ENCODE measurements around the gene SLC5A3.

Gene SLC5A3

GRCh38 chr21:34073032-34073748 is at the start of gene SLC5A3, which contains the start of gene MRPS6:
Gene SLC5A3 (plus strand): TSS chr21:34073578. CDS start chr21:34095199, 21,621 bp downstream.
Gene MRPS6 (plus strand): TSS chr21:34073578. CDS start chr21:34073701, 123 bp downstream.
- peak; percentile 95 for DNase-seq

DNA sequence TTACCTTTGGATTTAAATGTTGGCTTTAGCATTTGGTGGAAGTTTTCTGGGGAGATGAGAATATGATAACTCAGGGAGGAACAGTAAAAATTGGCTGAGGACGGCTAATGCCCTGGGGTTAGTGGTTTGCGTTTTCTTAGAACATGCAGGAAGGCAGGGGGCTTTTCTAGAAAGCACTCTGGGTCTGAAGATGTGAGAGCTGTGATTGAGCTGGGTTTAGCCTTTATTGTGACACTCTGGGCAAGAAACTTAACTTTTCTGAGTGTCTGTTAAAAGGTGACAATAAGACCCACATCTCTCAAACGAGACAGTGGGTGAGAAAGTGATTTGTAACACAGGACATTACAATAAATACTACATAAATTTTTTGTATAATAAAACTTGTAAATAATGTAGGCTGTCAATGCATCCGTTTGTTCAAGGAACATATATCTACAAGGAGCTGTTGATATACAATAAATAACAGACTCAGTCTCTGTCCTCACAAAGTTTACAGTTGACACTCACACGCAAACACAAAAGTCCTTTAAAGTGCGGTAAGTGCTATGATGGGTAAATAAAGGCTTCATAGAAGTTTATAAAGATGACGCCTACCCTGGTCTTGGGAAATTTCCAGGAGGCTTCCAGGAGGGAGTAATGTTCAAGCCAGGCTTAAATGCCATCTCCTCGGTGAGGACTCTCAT is 49.5 kb upstream of the SLC5A3 start:
- no peak for DNase-seq

GRCh38 chr21:34024374-34024693 is 49.0 kb upstream of the SLC5A3 start:
- DNase-seq, result no peak

DNA sequence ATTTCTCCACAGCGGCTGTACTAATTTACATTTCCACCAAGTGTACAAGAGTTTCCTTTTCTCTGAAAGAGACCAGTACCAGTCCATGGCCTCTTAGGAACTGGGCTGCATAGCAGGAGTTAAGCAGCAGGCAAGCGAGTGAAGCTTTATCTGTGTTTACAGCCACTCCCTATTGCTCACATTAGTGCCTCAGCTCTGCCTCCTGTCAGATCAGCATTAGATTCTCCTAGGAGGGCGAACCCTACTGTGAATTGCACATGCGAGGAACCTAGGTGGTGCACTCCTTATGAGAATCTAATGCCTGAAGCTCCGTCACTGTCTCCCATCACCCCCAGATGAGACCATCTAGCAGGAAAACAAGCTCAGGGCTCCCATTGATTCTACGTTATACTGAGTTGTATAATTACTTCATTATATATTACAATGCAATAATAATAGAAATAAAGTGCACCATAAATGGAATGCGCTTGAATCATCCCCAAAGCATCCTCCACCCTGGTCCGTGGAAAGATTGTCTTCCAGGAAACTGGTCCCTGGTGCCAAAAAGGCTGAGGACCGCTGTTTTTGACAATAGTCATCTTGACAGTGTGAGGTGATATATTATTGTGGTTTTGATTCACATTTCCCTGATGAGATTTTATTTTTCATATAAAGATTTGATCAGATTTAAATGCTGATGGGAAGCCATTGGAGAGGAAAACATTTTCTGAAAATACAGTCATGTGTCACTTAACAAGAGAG is 45.5 kb upstream of the SLC5A3 start:
- DNase-seq, result no peak

- peak; percentile 90 for DNase-seq
Measured at GRCh38 chr21:34029743-34030528, 43.4 kb upstream of the SLC5A3 start.

DNA sequence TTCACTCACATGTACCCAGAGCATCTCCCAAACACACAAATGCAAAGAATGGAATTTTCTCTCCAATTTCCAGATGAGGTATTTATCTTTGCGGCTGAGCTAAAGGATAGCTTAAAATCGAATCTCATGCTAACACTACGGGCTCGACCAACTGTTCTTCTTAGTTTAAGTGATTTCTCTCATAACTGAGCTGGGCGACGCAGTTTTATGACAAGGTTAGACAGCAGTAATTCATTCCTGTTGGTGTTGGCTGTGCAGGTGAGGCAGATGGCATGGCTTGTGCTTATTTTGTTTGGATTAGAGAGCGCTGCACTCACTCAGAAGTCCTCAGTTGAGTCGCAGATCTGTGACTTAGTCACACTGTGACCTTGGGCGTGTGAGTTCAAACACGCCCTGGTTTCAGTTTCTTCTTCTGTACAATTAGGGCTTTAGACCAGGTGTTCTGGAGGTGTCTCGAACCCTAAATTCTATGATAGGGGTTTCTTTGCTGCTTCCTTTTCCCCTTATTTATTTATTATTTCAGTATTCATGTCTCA is 41.5 kb upstream of the SLC5A3 start:
- no peak for DNase-seq

GRCh38 chr21:34034369-34035014 is 38.9 kb upstream of the SLC5A3 start:
- peak; percentile 22 for DNase-seq

- DNase-seq, result no peak
Measured at GRCh38 chr21:34035619-34036354, 37.6 kb upstream of the SLC5A3 start.

DNA sequence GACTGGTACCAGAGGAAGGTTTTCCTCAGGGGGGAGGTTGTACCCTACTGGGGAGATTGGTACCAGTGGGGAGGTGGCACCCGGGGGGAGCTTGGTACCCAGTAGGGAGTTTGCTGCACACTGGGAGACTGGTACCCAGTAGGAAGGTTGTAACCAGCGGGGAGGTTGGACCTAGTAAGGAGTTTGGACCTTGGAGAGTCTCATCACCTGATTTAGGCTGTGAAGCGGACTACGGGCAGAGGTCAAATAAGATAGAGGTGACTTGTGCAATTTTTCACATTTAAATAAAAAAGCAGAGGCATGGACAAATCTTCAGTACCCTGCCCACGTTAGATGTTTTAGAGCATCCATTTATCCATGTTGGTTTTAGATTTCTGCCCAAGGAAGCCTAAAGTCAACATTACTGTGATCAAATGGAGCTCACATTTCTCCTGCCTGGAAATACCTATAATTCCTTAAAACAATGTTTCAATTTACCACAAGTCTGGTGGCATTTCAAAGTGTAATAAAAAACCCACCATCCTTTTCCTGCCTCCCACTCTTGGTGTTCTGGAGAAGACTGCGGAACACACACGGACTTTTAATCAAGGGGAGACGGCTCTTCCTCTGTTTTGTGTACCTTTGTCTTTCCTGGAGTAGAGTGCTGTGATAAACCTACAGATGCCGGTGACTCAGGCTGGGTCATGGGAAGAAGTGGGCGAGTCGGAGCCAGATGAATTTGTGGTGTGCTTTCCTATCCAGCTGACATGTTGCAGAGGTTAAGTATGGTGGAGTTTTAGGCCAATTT is 36.2 kb upstream of the SLC5A3 start:
- no peak for DNase-seq

GRCh38 chr21:34039678-34040382 is 33.5 kb upstream of the SLC5A3 start:
- DNase-seq, result no peak

- DNase-seq, result no peak
Measured at GRCh38 chr21:34042735-34043134, 30.6 kb upstream of the SLC5A3 start.

GRCh38 chr21:34043333-34043732 is 30.0 kb upstream of the SLC5A3 start:
- no peak for DNase-seq

DNA sequence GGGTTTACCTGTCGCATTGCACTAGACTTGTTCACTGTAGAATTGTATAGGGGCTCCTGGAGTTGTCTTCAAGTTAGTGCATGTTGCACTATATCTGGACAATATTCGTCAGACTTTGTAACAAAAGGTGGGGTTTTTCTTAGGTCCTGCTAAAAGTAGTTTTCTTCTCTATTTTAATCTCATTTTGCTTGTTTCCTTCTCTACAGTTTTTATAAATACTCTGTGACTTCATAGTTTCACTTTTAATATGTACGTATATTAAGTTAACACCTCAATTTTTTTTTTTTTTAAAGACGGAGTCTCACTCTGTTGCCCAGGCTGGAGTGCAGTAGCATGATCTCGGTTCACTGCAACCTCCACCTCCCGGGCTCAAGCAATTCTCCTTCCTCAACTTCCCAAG is 26.5 kb upstream of the SLC5A3 start:
- DNase-seq, result no peak

- DNase-seq, result no peak
Measured at GRCh38 chr21:34047835-34048234, 25.5 kb upstream of the SLC5A3 start.

- no peak for DNase-seq
Measured at GRCh38 chr21:34052171-34052570, 21.2 kb upstream of the SLC5A3 start.

DNA sequence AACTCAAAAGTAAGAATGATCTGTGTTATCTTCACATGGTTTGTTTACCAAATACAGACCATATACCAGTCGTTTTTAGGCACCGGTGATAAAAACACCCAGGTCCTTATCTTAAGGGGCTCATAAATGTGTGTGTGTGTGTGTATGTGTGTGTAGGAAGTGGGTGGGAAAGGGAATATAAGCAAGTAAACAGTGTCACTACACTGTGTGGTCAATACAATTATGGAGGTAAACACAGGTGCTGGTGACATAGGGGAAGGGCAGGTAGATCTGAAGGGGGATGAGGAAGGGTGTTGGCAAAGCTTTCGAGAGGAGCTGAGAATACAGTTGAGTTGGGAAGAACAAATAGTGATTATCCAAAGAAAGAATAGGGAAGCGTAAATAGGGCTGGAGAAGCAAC is 19.1 kb upstream of the SLC5A3 start:
- DNase-seq, result no peak

DNA sequence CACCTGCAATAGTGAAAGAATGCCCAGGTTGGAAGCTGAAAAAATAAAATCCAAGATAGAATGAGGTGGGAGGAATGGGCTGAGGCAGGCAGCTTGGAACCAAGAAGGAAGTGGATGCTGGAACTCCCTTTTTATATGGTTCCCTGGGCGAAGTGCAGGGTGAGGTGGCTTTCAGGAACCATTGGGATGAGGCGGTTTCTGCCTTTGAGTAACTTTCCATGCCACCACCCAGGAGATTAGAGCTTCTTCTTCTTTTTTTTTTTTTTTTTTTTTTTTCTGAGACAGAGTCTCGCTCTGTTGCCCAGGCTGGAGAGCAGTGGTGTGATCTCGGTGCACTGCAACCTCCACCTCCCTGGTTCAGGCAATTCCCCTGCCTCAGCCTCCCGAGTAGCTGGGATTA is 17.8 kb upstream of the SLC5A3 start:
- DNase-seq, result no peak

GRCh38 chr21:34061983-34062382 is 11.4 kb upstream of the SLC5A3 start:
- no peak for DNase-seq

GRCh38 chr21:34065027-34065426 is 8.4 kb upstream of the SLC5A3 start:
- DNase-seq, result no peak

DNA sequence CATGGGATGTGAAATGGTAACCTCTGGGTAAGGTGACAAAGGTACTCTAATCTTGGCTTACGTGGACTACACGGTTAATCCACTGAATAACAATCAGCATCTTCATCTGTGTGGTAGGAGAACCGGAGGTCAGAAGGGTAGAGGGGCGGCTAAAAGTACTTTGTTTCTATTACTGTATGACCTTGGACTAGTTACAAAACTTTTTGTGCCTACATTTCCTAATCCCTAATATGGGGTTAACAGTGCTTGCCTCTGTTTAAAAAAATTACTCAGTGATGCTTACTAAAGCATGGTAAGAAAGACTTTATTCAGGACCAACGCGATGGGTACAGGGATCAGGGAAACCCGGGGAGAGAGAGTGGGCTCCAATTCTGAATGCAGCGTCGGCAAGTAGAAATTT is 1.7 kb upstream of the SLC5A3 start:
- no peak for DNase-seq

All from eye (tissue), 1 donor.